Left forelimb (tissue), 1 donor: ENCODE data around the gene ZBED3.

Experiments used
- DNase-seq: peaks from one replicate; pipeline ENCODE4 v3.0.0-alpha.2; 2018; ENCODE audit warnings: low spot score

The ZBED3 gene

GRCh38 chr5:77076961-77077828, 9.9 kb downstream of the ZBED3 start:
- peak; percentile 82 for DNase-seq

- DNase-seq: no peak
Observed at GRCh38 chr5:77074745-77075144, 12.3 kb downstream of the ZBED3 start.

GRCh38 chr5:77073667-77074066, 13.4 kb downstream of the ZBED3 start:
- no peak for DNase-seq

- no peak for DNase-seq
Observed at GRCh38 chr5:77066823-77067442, 20.2 kb downstream of the ZBED3 start.

GRCh38 chr5:77066184-77066583, 20.9 kb downstream of the ZBED3 start:
- no peak for DNase-seq

- DNase-seq: no peak
Observed at GRCh38 chr5:77065256-77065655, 21.8 kb downstream of the ZBED3 start.

GRCh38 chr5:77064040-77064439, 23.0 kb downstream of the ZBED3 start:
- no peak for DNase-seq

- DNase-seq: no peak
Observed at GRCh38 chr5:77046416-77047073, 40.5 kb downstream of the ZBED3 start.

GRCh38 chr5:77035950-77036349, 51.1 kb downstream of the ZBED3 start:
- no peak for DNase-seq

GRCh38 chr5:77033338-77033737, 53.7 kb downstream of the ZBED3 start:
- no peak for DNase-seq

- DNase-seq: no peak
Observed at GRCh38 chr5:77032635-77033034, 54.5 kb downstream of the ZBED3 start.

GRCh38 chr5:77031891-77032290, 55.2 kb downstream of the ZBED3 start:
- no peak for DNase-seq

GRCh38 chr5:77030097-77031071, 56.7 kb downstream of the ZBED3 start, which contains the start of gene AGGF1:
TSS of gene AGGF1 (plus strand) at chr5:77030404. CDS start at chr5:77030767, 363 bp downstream.
- DNase-seq: peak; percentile 93

GRCh38 chr5:77029376-77029885, 57.7 kb downstream of the ZBED3 start:
- DNase-seq: no peak

- DNase-seq: no peak
Observed at GRCh38 chr5:77028631-77029375, 58.3 kb downstream of the ZBED3 start.

GRCh38 chr5:77024490-77024889, 62.6 kb downstream of the ZBED3 start:
- no peak for DNase-seq

- no peak for DNase-seq
Observed at GRCh38 chr5:77022511-77023417, 64.3 kb downstream of the ZBED3 start.
